C4-2B (cell line): ENCODE results near the gene CAMK2A.

Source experiments
- ZFX ChIP-seq: fragments of 450-650 bp; IDR thresholded peaks from 2 replicates; pipeline ENCODE4 v1.6.1; 2017
- TF ChIP-seq, protein P1 (sequence below): fragments of 450-650 bp; conservative IDR thresholded peaks from 2 replicates; pipeline ENCODE4 v1.5.1; 2017; ENCODE audit warnings: mild to moderate bottlenecking

DNA sequence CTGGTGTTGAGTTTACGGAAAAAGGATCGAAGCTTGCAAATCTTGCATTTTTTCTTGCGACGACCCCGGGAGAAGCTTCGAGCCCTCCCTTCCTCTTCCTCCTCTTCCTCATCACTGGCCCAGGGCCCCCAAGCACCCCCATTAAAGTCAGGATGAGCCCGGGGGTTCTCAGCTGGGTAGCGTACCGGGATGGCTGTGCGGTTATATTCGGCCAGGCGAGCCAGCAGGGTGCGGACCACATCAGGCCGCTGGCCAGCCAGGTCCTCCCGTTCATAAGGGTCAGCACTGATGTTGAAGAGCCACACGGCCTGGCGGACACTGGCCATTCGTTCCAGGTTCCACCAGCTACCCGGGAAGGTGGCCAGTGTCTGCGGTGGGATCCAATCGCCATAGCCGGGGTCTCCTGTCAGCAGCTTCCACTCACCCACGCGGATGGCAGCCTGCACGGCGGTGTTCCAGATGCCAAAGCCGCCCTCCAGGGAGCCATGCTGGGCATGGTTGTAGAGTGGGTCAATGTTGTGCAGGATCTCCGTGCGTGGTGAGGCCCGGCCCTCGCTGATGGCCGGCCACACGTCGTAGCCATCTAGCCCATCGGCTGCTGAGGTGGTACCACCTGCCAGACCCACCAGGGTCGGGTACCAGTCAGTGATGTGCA is 7.8 kb upstream of the CAMK2A start:
- TF ChIP-seq, protein P1, sequence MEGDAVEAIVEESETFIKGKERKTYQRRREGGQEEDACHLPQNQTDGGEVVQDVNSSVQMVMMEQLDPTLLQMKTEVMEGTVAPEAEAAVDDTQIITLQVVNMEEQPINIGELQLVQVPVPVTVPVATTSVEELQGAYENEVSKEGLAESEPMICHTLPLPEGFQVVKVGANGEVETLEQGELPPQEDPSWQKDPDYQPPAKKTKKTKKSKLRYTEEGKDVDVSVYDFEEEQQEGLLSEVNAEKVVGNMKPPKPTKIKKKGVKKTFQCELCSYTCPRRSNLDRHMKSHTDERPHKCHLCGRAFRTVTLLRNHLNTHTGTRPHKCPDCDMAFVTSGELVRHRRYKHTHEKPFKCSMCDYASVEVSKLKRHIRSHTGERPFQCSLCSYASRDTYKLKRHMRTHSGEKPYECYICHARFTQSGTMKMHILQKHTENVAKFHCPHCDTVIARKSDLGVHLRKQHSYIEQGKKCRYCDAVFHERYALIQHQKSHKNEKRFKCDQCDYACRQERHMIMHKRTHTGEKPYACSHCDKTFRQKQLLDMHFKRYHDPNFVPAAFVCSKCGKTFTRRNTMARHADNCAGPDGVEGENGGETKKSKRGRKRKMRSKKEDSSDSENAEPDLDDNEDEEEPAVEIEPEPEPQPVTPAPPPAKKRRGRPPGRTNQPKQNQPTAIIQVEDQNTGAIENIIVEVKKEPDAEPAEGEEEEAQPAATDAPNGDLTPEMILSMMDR: no peak
- no peak for TF ChIP-seq ZFX
